ENCODE measurements around the gene CAMTA1.

GRCh38 chr1:6893388-6893787, 108.1 kb downstream of the CAMTA1 start:
- TF ChIP-seq CTCF (IDR thresholded peaks at IDR 0.05): no peak
- TF ChIP-seq POLR2A (IDR thresholded peaks at IDR 0.05): no peak
- TF ChIP-seq EP300 (IDR thresholded peaks at IDR 0.05): no peak
- TF ChIP-seq POLR2AphosphoS5 (IDR thresholded peaks at IDR 0.05): no peak
